Trophoblast cell (in vitro differentiated cells and primary cell): ENCODE results near the gene BSCL2.
"Not testable (repeated sequence)": the region's sequence is repeated elsewhere in the genome, so short reads cannot be mapped to it uniquely, and the experiment has no call there.

ENCODE experiments used
- DNase-seq, 2 donors: peaks; one replicate each; pipeline ENCODE4 v3.0.0-alpha.2; 2016
- H2AFZ ChIP-seq: 2 replicates; pipeline ENCODE4 v1.6.1; 2013; ENCODE audit warnings: low read length, moderate library complexity, mild to moderate bottlenecking; ENCODE audit not compliant: insufficient read depth, poor library complexity
- H2AK5ac ChIP-seq: 2 replicates; pipeline ENCODE4 v1.6.1; 2013; ENCODE audit warnings: mild to moderate bottlenecking, low read length
- H2BK120ac ChIP-seq: 2 replicates; pipeline ENCODE4 v1.6.1; 2013; ENCODE audit warnings: low read length, mild to moderate bottlenecking, moderate library complexity; ENCODE audit not compliant: insufficient read depth, poor library complexity
- H2BK12ac ChIP-seq: 2 replicates; pipeline ENCODE4 v1.6.1; 2013; ENCODE audit warnings: mild to moderate bottlenecking, low read length, moderate library complexity
- H2BK5ac ChIP-seq: 2 replicates; pipeline ENCODE4 v1.6.1; 2013; ENCODE audit warnings: low read length, low read depth, moderate library complexity, mild to moderate bottlenecking; ENCODE audit not compliant: poor library complexity
- H3K14ac ChIP-seq: 2 replicates; pipeline ENCODE4 v1.6.1; 2013; ENCODE audit warnings: mild to moderate bottlenecking, low read length
- H3K18ac ChIP-seq: 2 replicates; pipeline ENCODE4 v1.6.1; 2013; ENCODE audit warnings: mild to moderate bottlenecking, low read length
- H3K23ac ChIP-seq: 2 replicates; pipeline ENCODE4 v1.6.1; 2013; ENCODE audit warnings: low read length
- H3K27ac ChIP-seq: 2 replicates; pipeline ENCODE4 v1.5.1; 2013; ENCODE audit warnings: low read depth, mild to moderate bottlenecking, inconsistent platforms, low read length, moderate library complexity
- H3K27me3 ChIP-seq: 2 replicates; pipeline ENCODE4 v1.6.1; 2013; ENCODE audit warnings: inconsistent platforms, mild to moderate bottlenecking, low read length, moderate library complexity; ENCODE audit not compliant: insufficient read depth
- H3K36me3 ChIP-seq, 2 experiments: 1 replicate in 1 of 2; 2 replicates in 1 of 2; pipeline ENCODE4 v1.6.1; 2013; ENCODE audit warnings: low read length in 2 of 2, mild to moderate bottlenecking in 2 of 2, moderate library complexity in 1 of 2; ENCODE audit not compliant: insufficient read depth in 2 of 2, control insufficient read depth in 1 of 2
- H3K4ac ChIP-seq: 2 replicates; pipeline ENCODE4 v1.6.1; 2013; ENCODE audit warnings: low read depth, mild to moderate bottlenecking, low read length, moderate library complexity
- H3K4me1 ChIP-seq, 2 experiments: 1 replicate in 1 of 2; 2 replicates in 1 of 2; pipeline ENCODE4 v1.6.1; 2013; ENCODE audit warnings: low read length in 2 of 2, mild to moderate bottlenecking in 2 of 2, moderate library complexity in 1 of 2; ENCODE audit not compliant: insufficient read depth in 2 of 2, control insufficient read depth in 1 of 2
- H3K4me2 ChIP-seq: 2 replicates; pipeline ENCODE4 v1.6.1; 2013; ENCODE audit warnings: inconsistent platforms, mild to moderate bottlenecking, low read length, moderate library complexity
- H3K4me3 ChIP-seq: 2 replicates; pipeline ENCODE4 v1.5.1; 2013; ENCODE audit warnings: mild to moderate bottlenecking, low read depth, low read length, inconsistent platforms
- H3K79me1 ChIP-seq: one replicate; pipeline ENCODE4 v1.6.1; 2013; ENCODE audit warnings: low read length
- H3K79me2 ChIP-seq: 2 replicates; pipeline ENCODE4 v1.6.1; 2013; ENCODE audit warnings: low read length, mild to moderate bottlenecking; ENCODE audit not compliant: control insufficient read depth, insufficient read depth, poor library complexity
- H3K9ac ChIP-seq: 2 replicates; pipeline ENCODE4 v1.6.1; 2013; ENCODE audit warnings: mild to moderate bottlenecking, low read length
- H3K9me3 ChIP-seq: 2 replicates; pipeline ENCODE4 v1.6.1; 2013; ENCODE audit warnings: low read depth, mild to moderate bottlenecking, control low read depth, inconsistent platforms, low read length; ENCODE audit not compliant: insufficient read depth
- H4K12ac ChIP-seq: 2 replicates; pipeline ENCODE4 v1.6.1; 2013; ENCODE audit warnings: low read depth, mild to moderate bottlenecking, low read length, moderate library complexity
- H4K8ac ChIP-seq: 2 replicates; pipeline ENCODE4 v1.6.1; 2013; ENCODE audit warnings: low read depth, mild to moderate bottlenecking, low read length, moderate library complexity
- H4K91ac ChIP-seq: one replicate; pipeline ENCODE4 v1.6.1; 2013; ENCODE audit warnings: low read depth, mild to moderate bottlenecking, low read length, moderate library complexity
- WGBS: extraction: QIAGEN DNeasy Blood & Tissue Kit; methylation state at CpG from one replicate; pipeline ENCODE4 v1.1.7; 2013; ENCODE audit warnings: missing lambda C conversion rate; ENCODE audit not compliant: insufficient read length, insufficient coverage; ENCODE audit errors: extremely low coverage; 5-methylcytosine and 5-hydroxymethylcytosine counted together

Gene BSCL2

GRCh38 chr11:62752994-62753735 lies 45.9 kb upstream of the BSCL2 start:
- peak overlapping the region; percentile 31 for H3K4me2 ChIP-seq
- H3K4me1 ChIP-seq, result peaks cover 12 to 18% of the 10 kb centered on the region in 2 experiments
- peak overlapping the region; percentile 79 for H4K91ac ChIP-seq
- H3K27ac ChIP-seq, result peak overlapping the region; percentile 12
- H4K12ac ChIP-seq, result peak overlapping the region; percentile 73
- H3K18ac ChIP-seq, result peak overlapping the region; percentile 44
- H2BK12ac ChIP-seq, result no peak overlapping the region
- no peaks in the 10 kb centered on the region for H3K9me3 ChIP-seq
- no CpG with 5 or more reads among the region's 15 CpGs for WGBS
- H3K4me3 ChIP-seq, result no peak overlapping the region
- peaks cover 11% of the 10 kb centered on the region for H3K79me1 ChIP-seq
- H2AK5ac ChIP-seq, result peak overlapping the region; percentile 70
- H2BK120ac ChIP-seq, result peak overlapping the region; percentile 52
- peaks cover 5% of the 10 kb centered on the region for H3K79me2 ChIP-seq
- no peak overlapping the region for H3K23ac ChIP-seq
- DNase-seq, result peak; percentile 38 to 61
- H2AFZ ChIP-seq, result peak overlapping the region; percentile 37
- H4K8ac ChIP-seq, result peak overlapping the region; percentile 86
- H3K36me3 ChIP-seq, result peaks cover 0 to 2% of the 10 kb centered on the region in 2 experiments
- H3K27me3 ChIP-seq, result no peaks in the 10 kb centered on the region
- H3K9ac ChIP-seq, result no peak overlapping the region
- H2BK5ac ChIP-seq, result peak overlapping the region; percentile 24
- H3K4ac ChIP-seq, result peak overlapping the region; percentile 73
- peak overlapping the region; percentile 65 for H3K14ac ChIP-seq

- H4K12ac ChIP-seq, result no peak overlapping the region
- H2AFZ ChIP-seq, result no peak overlapping the region
- no peak overlapping the region for H3K4ac ChIP-seq
Observed at GRCh38 chr11:62752177-62752785, 45.1 kb upstream of the BSCL2 start.

GRCh38 chr11:62749931-62750330 lies 42.7 kb upstream of the BSCL2 start:
- H4K12ac ChIP-seq, H2BK12ac ChIP-seq, H3K36me3 ChIP-seq, H2AFZ ChIP-seq, H2BK5ac ChIP-seq, H3K4ac ChIP-seq, H4K8ac ChIP-seq, H3K4me2 ChIP-seq, H3K23ac ChIP-seq, H3K9ac ChIP-seq, H3K9me3 ChIP-seq, H3K14ac ChIP-seq, H3K27ac ChIP-seq, H2AK5ac ChIP-seq, H3K27me3 ChIP-seq, H3K18ac ChIP-seq, H3K79me2 ChIP-seq, H2BK120ac ChIP-seq, H4K91ac ChIP-seq, H3K4me3 ChIP-seq: not testable (repeated sequence)
- peak; percentile 71 to 79 for DNase-seq
- WGBS, result no CpG with 5 or more reads among the region's 5 CpGs
- Histone ChIP-seq H3K79me1 (peaks cover 11% of the 10 kb centered on the region), H3K4me1 (peaks cover 12 to 18% of the 10 kb centered on the region in 2 experiments)

More at GRCh38 chr11:62752177-62752785, 45.1 kb upstream of the BSCL2 start:
- no peak overlapping the region for H3K9ac ChIP-seq
- H2BK12ac ChIP-seq, result no peak overlapping the region
- no peak overlapping the region for H3K4me3 ChIP-seq
- no peaks in the 10 kb centered on the region for H3K9me3 ChIP-seq
- H3K27me3 ChIP-seq, result no peaks in the 10 kb centered on the region
- no CpG with 5 or more reads among the region's 14 CpGs for WGBS
- no peak overlapping the region for H3K4me2 ChIP-seq
- no peak overlapping the region for H2BK5ac ChIP-seq
- peak; percentile 89 to 90 for DNase-seq
- peaks cover 11% of the 10 kb centered on the region for H3K79me1 ChIP-seq
- H4K8ac ChIP-seq, result no peak overlapping the region
- peak overlapping the region; percentile 21 for H4K91ac ChIP-seq
- no peak overlapping the region for H3K14ac ChIP-seq
- peaks cover 12 to 18% of the 10 kb centered on the region in 2 experiments for H3K4me1 ChIP-seq
- H2AK5ac ChIP-seq, result no peak overlapping the region
- H3K18ac ChIP-seq, result no peak overlapping the region
- H3K79me2 ChIP-seq, result peaks cover 5% of the 10 kb centered on the region
- no peak overlapping the region for H3K23ac ChIP-seq
- no peak overlapping the region for H3K27ac ChIP-seq
- H3K36me3 ChIP-seq, result peaks cover 0 to 2% of the 10 kb centered on the region in 2 experiments
- H2BK120ac ChIP-seq, result no peak overlapping the region

GRCh38 chr11:62747475-62748160 lies 40.4 kb upstream of the BSCL2 start:
- Histone ChIP-seq H2AK5ac (no peak overlapping the region), H3K27ac (no peak overlapping the region), H3K36me3 (peaks cover 0 to 2% of the 10 kb centered on the region in 2 experiments), H4K91ac (no peak overlapping the region), H3K79me1 (no peaks in the 10 kb centered on the region), H3K27me3 (no peaks in the 10 kb centered on the region), H2BK5ac (no peak overlapping the region), H2BK12ac (no peak overlapping the region), H4K12ac (no peak overlapping the region), H3K4ac (no peak overlapping the region), H2AFZ (no peak overlapping the region), H4K8ac (no peak overlapping the region), H3K9me3 (no peaks in the 10 kb centered on the region), H3K14ac (no peak overlapping the region), H3K23ac (no peak overlapping the region), H3K18ac (no peak overlapping the region), H3K4me1 (peaks cover 4% of the 10 kb centered on the region in 2 experiments), H2BK120ac (no peak overlapping the region), H3K4me3 (no peak overlapping the region), H3K4me2 (no peak overlapping the region), H3K79me2 (no peaks in the 10 kb centered on the region), H3K9ac (no peak overlapping the region)
- no peak for DNase-seq
- WGBS, result no CpG with 5 or more reads among the region's 9 CpGs
